Liver (tissue), 9 donors: ENCODE measurements around the gene PDK1. TPM values are rescaled to one million over a fixed set of nuclear protein-coding genes. Genes with fewer than 3 reads are reported as not detected.

ENCODE experiments used
- DNase-seq: peaks from one replicate; pipeline ENCODE4 v3.0.0-alpha.2; 2017; ENCODE audit warnings: low spot score
- H3K27ac ChIP-seq, 2 donors: one replicate each; pipeline ENCODE4 v1.7.0; 2013; ENCODE audit warnings: inconsistent platforms in 2 of 2, low read length in 2 of 2, control low read depth in 1 of 2, low read depth in 1 of 2, mild to moderate bottlenecking in 1 of 2
- H3K27me3 ChIP-seq, 4 donors: one replicate each; pipeline versions ENCODE4 v1.6.1 to v1.7.0; 2013; ENCODE audit warnings: low read length in 3 of 4, inconsistent platforms in 1 of 4, mild to moderate bottlenecking in 1 of 4, moderate library complexity in 1 of 4; ENCODE audit not compliant: control insufficient read depth in 4 of 4, insufficient read depth in 4 of 4
- H3K36me3 ChIP-seq, 4 donors: one replicate each; pipeline versions ENCODE4 v1.6.1 to v1.7.0; 2013; ENCODE audit warnings: low read length in 3 of 4, mild to moderate bottlenecking in 3 of 4, low read depth in 1 of 4, moderate library complexity in 1 of 4; ENCODE audit not compliant: control insufficient read depth in 4 of 4, insufficient read depth in 3 of 4
- H3K4me1 ChIP-seq, 4 donors: one replicate each; pipeline versions ENCODE4 v1.6.1 to v1.7.0; 2013; ENCODE audit warnings: low read length in 3 of 4, mild to moderate bottlenecking in 3 of 4, moderate library complexity in 1 of 4; ENCODE audit not compliant: control insufficient read depth in 4 of 4, insufficient read depth in 4 of 4
- H3K4me3 ChIP-seq, 3 donors: one replicate each; pipeline versions ENCODE4 v1.6.1 to v1.7.0; 2013; ENCODE audit warnings: low read length in 3 of 3, control low read depth in 1 of 3, low read depth in 1 of 3, mild to moderate bottlenecking in 1 of 3
- H3K9ac ChIP-seq, 2 donors: one replicate each; pipeline ENCODE4 v1.7.0; 2013; ENCODE audit warnings: low read length in 2 of 2, mild to moderate bottlenecking in 2 of 2, moderate library complexity in 2 of 2, control low read depth in 1 of 2, low read depth in 1 of 2
- H3K9me3 ChIP-seq, 4 donors: one replicate each; pipeline versions ENCODE4 v1.6.1 to v1.7.0; 2013; ENCODE audit warnings: low read length in 3 of 4; ENCODE audit not compliant: control insufficient read depth in 4 of 4
- EGR1 ChIP-seq, 2 donors: IDR thresholded peaks; 2 replicates each; pipeline ENCODE4 v1.6.1; 2016 to 2018; ENCODE audit warnings: antibody characterized with exemption in 2 of 2, low read depth in 2 of 2
- FOXA1 ChIP-seq: IDR thresholded peaks from 2 replicates; pipeline ENCODE4 v1.6.1; 2016; ENCODE audit warnings: antibody characterized with exemption
- FOXA2 ChIP-seq: IDR thresholded peaks from 2 replicates; pipeline ENCODE4 v1.6.1; 2016; ENCODE audit warnings: antibody characterized with exemption
- GABPA ChIP-seq, 2 donors: IDR thresholded peaks in 1 of 2; conservative IDR thresholded peaks in 1 of 2; 2 replicates each; pipeline ENCODE4 v1.6.1; 2016; ENCODE audit warnings: antibody characterized with exemption in 2 of 2, mild to moderate bottlenecking in 1 of 2, moderate library complexity in 1 of 2
- HNF4A ChIP-seq, 2 donors: conservative IDR thresholded peaks; 2 replicates each; pipeline ENCODE4 v1.6.1; 2016; ENCODE audit warnings: antibody characterized with exemption in 2 of 2, mild to moderate bottlenecking in 2 of 2
- HNF4G ChIP-seq: IDR thresholded peaks from 2 replicates; pipeline ENCODE4 v1.6.1; 2016; ENCODE audit warnings: antibody characterized with exemption
- NR2F2 ChIP-seq: IDR thresholded peaks from 2 replicates; pipeline ENCODE4 v1.6.1; 2016; ENCODE audit warnings: antibody characterized with exemption
- RAD21 ChIP-seq, 2 donors: IDR thresholded peaks; 2 replicates each; pipeline ENCODE4 v1.6.1; 2016; ENCODE audit warnings: antibody characterized with exemption in 2 of 2, mild to moderate bottlenecking in 2 of 2
- TAF1 ChIP-seq: conservative IDR thresholded peaks from 2 replicates; pipeline ENCODE4 v1.6.1; 2016; ENCODE audit warnings: antibody characterized with exemption, mild to moderate bottlenecking
- YY1 ChIP-seq: IDR thresholded peaks from 2 replicates; pipeline ENCODE4 v1.6.1; 2016; ENCODE audit warnings: antibody characterized with exemption, mild to moderate bottlenecking
- WGBS: extraction: QIAGEN DNeasy Blood & Tissue Kit; methylation state at CpG from one replicate; pipeline ENCODE4 v1.1.7; 2013; 5-methylcytosine and 5-hydroxymethylcytosine counted together
- polyA plus RNA-seq, 2 donors: library from polyadenylated mRNA; stranded (reverse) in 1 of 2; unstranded in 1 of 2; fragments of 200-250 nt in 1 of 2; fragments of >200 nt in 1 of 2; fragmentation: Nextera tagmentation in 1 of 2; extraction: Ambion mirVana in 1 of 2; gene quantifications; one replicate each; pipeline versions ENCODE4 v1.2.1 to v1.2.3, GENCODE V29; 2013 to 2015
- total RNA-seq, 2 donors: library from RNA; depleted of rRNA; stranded (reverse); fragments of >200 nt; gene quantifications; one replicate each; pipeline ENCODE4 v1.2.3, GENCODE V29; 2014
- TF ChIP-seq, protein P1 (sequence below): IDR thresholded peaks from 2 replicates; pipeline ENCODE4 v1.6.1; 2016; ENCODE audit warnings: antibody characterized with exemption
- TF ChIP-seq, protein P2 (sequence below): fragments of 150-350 bp; IDR thresholded peaks from 2 replicates; pipeline ENCODE4 v1.5.1; 2017; ENCODE audit warnings: improper control_type of control experiment, low read depth, low read length; ENCODE audit not compliant: missing input control
- TF ChIP-seq, protein P3 (sequence below): IDR thresholded peaks from 2 replicates; pipeline ENCODE4 v1.6.1; 2016; ENCODE audit warnings: antibody characterized with exemption, mild to moderate bottlenecking
- TF ChIP-seq, protein P4 (sequence below): IDR thresholded peaks from 2 replicates; pipeline ENCODE4 v1.6.1; 2016; ENCODE audit warnings: antibody characterized with exemption
- TF ChIP-seq, protein P5 (sequence below): IDR thresholded peaks from 2 replicates; pipeline ENCODE4 v1.6.1; 2016; ENCODE audit warnings: antibody characterized with exemption
- donor health status: healthy.
- donor health status: healthy.
- donor health status: healthy.
- donor health status: healthy.
- donor health status: healthy.

The PDK1 gene
- total and polyA plus RNA-seq, 4 donors, result 4.7 to 10.9 (median 7.8) TPM

DNA sequence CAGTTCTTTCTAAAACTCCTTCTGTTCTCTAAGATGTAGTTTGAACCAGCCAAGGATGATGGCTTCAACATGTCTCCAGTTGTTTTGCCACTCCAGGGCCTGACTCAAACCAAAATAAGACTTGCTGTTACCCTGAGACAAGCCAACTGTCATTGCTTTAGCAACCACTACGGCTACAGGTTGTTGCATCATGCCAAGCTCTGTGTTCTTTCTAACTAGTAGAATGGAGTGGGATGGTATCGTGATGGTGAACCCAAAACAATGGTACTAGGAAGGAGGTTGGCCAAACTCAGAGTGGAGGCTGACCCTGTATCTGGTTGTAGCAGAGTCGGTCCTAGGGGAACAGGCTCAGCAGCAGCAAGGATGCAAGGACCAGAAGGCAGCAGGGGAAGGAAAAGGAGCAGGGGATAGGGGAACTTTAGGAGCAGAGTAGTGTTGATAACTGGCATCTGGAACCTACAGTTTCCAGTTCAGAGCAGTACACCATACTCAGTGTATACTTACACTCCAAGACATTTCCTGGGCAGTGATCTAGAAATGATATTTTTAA, 51.6 kb downstream of the PDK1 start:
- H3K9me3 ChIP-seq, result no peaks in the 10 kb centered on the region
- no peak overlapping the region for H3K27ac ChIP-seq
- 94% methylated on average over 3 of the region's 3 CpGs for WGBS
- H3K4me3 ChIP-seq, result no peak overlapping the region
- H3K27me3 ChIP-seq, result no peaks in the 10 kb centered on the region
- H3K36me3 ChIP-seq, result peaks cover 0 to 2% (median 0%) of the 10 kb centered on the region in 4 donors
- H3K4me1 ChIP-seq, result no peaks in the 10 kb centered on the region
- no peak for DNase-seq
- TF ChIP-seq EGR1 (IDR thresholded peaks at IDR 0.05; ENCODE audit: low read depth in 2 of 2) (no peak), RAD21 (IDR thresholded peaks at IDR 0.05) (no peak), NR2F2 (no peak), GABPA (IDR thresholded peaks at IDR 0.05 in 1 of 2, conservative IDR thresholded peaks at IDR 0.05 in 1 of 2) (no peak), YY1 (no peak), HNF4G (no peak), HNF4A (conservative IDR thresholded peaks at IDR 0.05) (no peak), FOXA2 (no peak), TAF1 (no peak)
- TF ChIP-seq, protein P1, sequence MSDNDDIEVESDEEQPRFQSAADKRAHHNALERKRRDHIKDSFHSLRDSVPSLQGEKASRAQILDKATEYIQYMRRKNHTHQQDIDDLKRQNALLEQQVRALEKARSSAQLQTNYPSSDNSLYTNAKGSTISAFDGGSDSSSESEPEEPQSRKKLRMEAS, result no peak
- TF ChIP-seq, protein P2, sequence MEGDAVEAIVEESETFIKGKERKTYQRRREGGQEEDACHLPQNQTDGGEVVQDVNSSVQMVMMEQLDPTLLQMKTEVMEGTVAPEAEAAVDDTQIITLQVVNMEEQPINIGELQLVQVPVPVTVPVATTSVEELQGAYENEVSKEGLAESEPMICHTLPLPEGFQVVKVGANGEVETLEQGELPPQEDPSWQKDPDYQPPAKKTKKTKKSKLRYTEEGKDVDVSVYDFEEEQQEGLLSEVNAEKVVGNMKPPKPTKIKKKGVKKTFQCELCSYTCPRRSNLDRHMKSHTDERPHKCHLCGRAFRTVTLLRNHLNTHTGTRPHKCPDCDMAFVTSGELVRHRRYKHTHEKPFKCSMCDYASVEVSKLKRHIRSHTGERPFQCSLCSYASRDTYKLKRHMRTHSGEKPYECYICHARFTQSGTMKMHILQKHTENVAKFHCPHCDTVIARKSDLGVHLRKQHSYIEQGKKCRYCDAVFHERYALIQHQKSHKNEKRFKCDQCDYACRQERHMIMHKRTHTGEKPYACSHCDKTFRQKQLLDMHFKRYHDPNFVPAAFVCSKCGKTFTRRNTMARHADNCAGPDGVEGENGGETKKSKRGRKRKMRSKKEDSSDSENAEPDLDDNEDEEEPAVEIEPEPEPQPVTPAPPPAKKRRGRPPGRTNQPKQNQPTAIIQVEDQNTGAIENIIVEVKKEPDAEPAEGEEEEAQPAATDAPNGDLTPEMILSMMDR, result no peak
- TF ChIP-seq, protein P3, sequence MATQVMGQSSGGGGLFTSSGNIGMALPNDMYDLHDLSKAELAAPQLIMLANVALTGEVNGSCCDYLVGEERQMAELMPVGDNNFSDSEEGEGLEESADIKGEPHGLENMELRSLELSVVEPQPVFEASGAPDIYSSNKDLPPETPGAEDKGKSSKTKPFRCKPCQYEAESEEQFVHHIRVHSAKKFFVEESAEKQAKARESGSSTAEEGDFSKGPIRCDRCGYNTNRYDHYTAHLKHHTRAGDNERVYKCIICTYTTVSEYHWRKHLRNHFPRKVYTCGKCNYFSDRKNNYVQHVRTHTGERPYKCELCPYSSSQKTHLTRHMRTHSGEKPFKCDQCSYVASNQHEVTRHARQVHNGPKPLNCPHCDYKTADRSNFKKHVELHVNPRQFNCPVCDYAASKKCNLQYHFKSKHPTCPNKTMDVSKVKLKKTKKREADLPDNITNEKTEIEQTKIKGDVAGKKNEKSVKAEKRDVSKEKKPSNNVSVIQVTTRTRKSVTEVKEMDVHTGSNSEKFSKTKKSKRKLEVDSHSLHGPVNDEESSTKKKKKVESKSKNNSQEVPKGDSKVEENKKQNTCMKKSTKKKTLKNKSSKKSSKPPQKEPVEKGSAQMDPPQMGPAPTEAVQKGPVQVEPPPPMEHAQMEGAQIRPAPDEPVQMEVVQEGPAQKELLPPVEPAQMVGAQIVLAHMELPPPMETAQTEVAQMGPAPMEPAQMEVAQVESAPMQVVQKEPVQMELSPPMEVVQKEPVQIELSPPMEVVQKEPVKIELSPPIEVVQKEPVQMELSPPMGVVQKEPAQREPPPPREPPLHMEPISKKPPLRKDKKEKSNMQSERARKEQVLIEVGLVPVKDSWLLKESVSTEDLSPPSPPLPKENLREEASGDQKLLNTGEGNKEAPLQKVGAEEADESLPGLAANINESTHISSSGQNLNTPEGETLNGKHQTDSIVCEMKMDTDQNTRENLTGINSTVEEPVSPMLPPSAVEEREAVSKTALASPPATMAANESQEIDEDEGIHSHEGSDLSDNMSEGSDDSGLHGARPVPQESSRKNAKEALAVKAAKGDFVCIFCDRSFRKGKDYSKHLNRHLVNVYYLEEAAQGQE, result no peak
- TF ChIP-seq, protein P4, sequence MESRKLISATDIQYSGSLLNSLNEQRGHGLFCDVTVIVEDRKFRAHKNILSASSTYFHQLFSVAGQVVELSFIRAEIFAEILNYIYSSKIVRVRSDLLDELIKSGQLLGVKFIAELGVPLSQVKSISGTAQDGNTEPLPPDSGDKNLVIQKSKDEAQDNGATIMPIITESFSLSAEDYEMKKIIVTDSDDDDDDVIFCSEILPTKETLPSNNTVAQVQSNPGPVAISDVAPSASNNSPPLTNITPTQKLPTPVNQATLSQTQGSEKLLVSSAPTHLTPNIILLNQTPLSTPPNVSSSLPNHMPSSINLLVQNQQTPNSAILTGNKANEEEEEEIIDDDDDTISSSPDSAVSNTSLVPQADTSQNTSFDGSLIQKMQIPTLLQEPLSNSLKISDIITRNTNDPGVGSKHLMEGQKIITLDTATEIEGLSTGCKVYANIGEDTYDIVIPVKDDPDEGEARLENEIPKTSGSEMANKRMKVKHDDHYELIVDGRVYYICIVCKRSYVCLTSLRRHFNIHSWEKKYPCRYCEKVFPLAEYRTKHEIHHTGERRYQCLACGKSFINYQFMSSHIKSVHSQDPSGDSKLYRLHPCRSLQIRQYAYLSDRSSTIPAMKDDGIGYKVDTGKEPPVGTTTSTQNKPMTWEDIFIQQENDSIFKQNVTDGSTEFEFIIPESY, result no peak
- TF ChIP-seq, protein P5, sequence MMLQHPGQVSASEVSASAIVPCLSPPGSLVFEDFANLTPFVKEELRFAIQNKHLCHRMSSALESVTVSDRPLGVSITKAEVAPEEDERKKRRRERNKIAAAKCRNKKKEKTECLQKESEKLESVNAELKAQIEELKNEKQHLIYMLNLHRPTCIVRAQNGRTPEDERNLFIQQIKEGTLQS, result no peak
- H3K9ac ChIP-seq, result no peak overlapping the region

DNA sequence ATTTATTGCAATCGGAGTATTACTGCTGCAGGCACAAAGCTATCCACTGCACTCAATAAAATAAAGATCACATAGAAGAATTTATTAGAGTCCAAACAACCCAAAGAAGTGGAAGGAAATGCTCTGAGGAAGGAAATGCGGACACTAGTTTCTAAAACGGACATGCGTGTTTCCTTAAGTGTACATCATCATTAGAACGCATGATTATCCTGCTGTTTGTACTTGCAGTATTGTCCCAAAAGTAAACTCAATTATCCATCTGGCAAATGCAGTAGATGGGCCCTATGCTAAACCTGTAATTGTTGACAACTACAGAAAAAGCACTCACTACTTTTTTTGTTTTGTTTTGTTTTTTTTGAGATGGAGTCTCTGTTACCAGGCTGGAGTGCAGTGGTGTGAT, 53.6 kb downstream of the PDK1 start:
- Histone ChIP-seq H3K27me3 (no peaks in the 10 kb centered on the region), H3K4me1 (peaks cover 0 to 2% (median 0%) of the 10 kb centered on the region in 4 donors), H3K9ac (no peak overlapping the region), H3K36me3 (peaks cover 0 to 2% (median 0%) of the 10 kb centered on the region in 4 donors), H3K27ac (no peak overlapping the region), H3K4me3 (no peak overlapping the region), H3K9me3 (no peaks in the 10 kb centered on the region)
- no peak for DNase-seq
- TF ChIP-seq, protein P2, result no peak
- TF ChIP-seq RAD21 (IDR thresholded peaks at IDR 0.05) (no peak), NR2F2 (no peak), FOXA1 (no peak), HNF4G (no peak), HNF4A (conservative IDR thresholded peaks at IDR 0.05) (no peak), GABPA (IDR thresholded peaks at IDR 0.05 in 1 of 2, conservative IDR thresholded peaks at IDR 0.05 in 1 of 2) (no peak)
- WGBS, result 87% methylated on average over 5 of the region's 5 CpGs
